Cortex of kidney (tissue), 1 donor: ENCODE measurements around the gene MARK4.
"Not testable (repeated sequence)": the region's sequence is repeated elsewhere in the genome, so short reads cannot be mapped to it uniquely, and the experiment has no call there.

Experiments used
- DNase-seq: peaks from one replicate; lab custom pipeline; 2025; lab: John Stamatoyannopoulos, UW

MARK4 gene

DNA sequence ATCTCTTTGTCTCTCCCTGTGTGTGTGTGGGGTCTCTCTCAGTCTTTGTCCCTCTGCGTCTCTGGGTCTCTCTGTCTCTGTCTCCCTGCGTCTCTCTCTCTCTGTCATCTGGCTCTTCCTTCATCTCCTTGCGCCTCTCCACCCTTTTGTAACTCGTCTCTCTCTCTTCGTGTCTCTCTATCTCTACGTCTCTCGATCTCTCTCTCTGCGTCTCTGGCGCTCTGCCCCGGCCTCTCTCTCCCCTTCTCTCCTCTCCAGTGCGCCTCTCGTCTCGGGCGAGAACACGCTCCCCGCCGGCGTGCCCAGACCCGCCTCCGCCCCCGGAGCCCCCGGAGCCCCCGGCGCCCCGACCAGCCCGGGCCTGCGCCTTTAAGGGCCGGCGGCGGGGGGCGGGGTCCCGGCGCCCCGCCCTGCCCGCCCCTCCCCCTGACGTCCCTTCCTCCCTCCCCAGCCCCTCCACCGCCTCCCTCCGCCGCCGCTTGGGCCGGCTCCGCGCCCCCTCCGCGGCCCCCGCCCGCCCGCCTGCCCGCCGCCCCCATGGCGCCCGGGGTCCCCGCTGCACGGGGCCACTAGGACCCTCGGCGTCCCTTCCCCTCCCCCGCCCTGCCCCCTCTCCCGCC lies at the start of gene MARK4:
Gene MARK4, plus strand, starts transcription at position 440 of the 620 bp plus-strand sequence. CDS start 318 bp downstream, outside the sequence.
- DNase-seq: no peak

DNA sequence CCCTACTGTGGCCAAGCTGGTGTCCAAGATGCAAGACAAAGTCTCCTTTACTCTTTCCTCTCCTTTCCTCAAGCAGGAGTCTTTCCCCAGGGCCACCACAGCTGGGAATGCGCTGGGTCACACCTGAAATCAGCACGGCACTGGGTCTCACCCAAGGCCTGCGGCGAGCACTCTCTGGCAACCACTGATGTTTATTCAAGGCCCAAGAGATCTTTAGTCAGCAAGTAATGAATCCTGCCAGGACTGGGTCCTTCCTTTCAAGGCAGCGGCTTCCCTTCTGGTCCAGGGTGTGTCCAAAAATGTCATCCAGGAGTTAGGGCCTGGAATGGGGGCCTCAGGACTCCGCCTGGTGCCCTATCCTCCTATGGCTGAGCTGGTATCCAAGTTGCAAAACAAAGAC lies 48.4 kb upstream of the MARK4 start:
- no peak for DNase-seq

DNA sequence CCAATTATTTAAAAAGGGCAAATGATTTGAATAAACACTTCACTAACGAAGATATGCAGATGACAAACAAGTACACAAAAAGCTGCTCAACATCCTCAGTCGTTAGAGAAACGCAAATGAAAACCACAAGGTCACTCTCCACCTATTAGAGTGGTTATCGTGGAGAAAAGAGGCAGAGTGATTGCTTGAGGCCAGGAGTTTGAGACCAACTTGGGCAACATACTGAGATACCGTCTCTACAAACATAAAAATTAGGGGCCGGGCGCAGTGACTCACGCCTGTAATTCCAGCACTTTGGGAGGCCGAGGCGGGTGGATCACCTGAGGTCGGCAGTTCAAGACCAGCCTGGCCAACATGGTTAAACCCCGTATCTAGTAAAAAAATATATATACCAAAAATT lies 45.3 kb upstream of the MARK4 start:
- DNase-seq: no peak

DNA sequence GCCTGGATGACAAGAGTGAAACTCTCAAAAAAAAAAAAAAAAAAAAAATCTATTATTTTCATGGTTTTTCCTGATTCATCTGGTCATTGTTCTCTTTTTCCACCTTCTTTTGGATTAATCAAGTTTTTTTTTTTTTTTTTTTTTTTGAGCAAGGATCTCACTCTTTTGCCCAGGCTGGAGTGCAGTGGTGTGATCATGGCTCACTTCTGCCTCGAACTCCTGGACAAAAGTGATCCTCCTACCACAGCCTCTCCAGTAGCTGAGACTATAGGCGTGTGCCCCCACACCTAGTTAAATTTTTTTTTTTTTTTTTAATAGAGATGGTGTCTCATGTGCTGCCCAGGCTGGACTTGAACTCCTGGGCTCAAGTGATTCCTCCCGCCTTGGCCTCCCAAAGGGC lies 44.7 kb upstream of the MARK4 start:
- no peak for DNase-seq

DNA sequence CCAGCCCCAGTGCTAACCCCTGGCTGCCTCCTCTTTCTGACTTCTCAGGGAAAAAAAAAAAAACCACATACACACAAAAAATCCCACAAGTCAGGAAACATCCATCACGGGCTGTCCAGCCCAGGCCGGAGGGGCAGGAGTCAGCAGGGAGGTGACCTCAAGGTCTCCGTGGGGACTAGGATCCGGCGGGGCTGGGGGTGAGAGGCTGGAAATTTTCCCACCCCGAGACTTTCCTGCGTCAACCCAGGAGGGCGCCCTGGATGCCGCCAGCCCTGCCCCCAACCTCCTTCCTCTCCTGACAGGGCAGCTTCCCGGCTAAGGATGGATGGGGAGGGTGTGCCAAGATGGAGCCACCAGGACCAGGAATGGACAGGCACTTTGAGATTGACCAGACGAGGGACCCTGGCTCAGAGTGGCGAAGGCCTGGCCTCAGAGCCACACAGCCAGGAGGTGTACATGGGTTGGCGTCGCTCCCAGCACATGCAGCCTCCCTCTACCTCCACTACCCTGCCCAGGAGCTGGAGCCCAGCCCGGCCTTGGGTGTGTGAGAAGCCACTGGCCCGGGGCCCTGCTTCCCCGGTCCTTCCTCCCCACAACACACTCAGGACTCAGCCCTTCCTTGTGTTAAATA lies 39.2 kb upstream of the MARK4 start:
- DNase-seq: no peak

DNA sequence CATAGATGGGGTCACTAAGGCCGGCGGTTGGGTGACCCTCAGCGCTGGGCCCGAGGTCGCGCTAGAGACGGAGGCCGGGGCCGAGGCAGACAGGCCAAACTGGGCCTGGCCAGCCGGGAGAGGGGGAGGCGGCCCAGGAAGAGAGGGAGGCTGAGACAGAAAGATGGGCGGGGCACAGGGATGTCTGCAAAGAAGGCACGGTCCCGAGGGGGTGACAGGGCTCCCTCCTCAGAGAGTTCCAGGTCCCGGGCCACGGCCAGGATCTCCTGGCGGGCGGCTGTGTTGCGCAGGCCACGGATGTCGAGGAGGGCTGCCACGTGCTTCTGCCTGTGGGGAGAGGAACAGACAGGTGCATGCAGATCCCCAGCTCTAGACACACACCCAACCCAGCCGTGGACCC lies 38.0 kb upstream of the MARK4 start:
- no peak for DNase-seq

DNA sequence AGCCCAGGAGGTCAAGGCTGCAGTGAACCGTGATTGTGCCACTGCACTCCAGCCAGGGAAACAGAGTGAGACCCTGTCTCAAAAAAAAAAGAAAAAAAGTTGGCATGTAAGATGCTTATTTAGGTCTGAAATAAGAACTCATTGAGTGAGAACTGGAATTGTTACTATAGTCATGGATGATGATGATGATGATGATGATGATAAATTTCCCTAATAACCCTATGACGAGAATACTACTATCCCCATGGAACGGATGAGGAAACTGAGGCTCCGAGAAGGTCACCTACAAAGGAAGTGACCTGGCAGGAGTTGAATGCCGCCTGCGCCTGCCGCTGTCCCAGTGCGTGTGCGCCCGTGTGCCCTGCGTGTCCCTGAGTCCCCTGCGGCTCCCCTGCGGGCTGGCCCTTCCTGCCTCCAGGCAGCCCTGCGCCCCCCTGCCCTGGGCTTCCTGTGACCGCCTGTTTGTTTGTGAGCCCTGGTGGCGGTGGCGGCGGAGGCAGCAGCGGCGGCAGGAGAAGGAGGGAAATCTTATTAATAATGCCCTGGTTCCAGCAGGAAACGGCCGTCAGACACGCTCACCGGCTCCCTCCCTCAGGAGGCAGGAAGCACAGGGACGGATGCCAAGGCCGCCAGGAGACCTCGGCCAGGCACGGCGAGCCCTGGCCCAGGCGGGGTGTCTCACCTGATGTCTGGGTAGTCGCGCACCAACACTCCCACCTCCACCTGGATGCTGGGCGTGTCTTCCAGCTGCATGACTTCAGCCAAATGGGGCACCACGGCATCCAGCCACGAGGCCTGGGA lies 35.5 kb upstream of the MARK4 start:
- no peak for DNase-seq

DNA sequence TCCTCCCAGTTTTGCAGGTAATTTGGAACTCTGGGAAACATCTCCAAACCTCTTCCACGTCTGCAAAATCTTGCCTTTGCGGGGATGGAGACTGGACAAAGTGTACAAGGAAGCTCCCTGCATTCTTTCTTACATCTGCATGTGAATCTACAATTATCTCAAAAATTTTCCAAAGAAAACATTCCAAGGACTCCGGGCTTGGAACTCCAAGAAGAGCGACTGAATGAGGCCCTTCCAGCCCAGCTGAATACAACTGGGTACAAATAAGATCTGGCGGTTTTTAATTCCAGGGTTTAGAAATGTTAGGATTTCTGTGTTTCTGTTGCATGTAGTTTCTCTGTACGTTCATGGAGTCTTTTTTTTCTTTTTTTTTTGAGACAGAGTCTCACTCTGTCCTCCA lies 34.4 kb upstream of the MARK4 start:
- no peak for DNase-seq

DNA sequence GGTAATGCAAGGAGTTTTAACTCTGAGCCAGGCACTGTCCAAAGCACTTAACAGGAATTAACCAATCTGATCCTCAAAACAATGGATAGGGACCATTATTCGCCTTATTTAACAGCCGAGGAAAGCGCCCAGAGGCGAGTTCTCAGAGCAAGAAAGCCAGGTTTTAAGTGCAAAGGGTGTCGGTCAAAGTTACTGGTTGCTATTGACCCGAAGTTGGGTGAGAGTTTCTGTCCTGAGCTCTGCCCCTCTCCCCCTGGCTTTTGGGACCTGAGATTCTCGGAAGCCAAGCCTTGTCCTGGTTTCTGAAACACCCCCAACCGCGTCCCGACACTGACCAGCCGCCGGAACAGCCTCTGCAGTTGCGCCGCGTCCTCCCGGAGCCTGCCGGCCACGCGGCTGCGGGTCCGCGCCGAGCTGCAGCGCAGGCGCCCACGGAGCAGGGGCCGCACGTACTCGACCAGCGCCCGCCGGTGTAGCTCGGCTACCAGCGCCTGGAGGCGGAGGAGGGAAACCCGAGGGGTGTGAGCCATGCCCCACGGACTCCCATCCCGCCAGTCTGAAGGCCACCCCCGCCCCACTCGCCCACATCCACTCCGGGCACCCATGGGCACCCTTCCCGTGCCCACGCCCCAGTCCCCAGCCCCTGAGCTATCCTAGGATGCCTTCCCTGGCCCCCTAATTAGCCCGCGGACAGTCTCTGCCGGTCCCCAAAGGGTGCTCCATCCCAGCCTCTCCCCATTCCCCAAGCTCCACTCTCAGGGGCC lies 33.7 kb upstream of the MARK4 start:
- DNase-seq: no peak

DNA sequence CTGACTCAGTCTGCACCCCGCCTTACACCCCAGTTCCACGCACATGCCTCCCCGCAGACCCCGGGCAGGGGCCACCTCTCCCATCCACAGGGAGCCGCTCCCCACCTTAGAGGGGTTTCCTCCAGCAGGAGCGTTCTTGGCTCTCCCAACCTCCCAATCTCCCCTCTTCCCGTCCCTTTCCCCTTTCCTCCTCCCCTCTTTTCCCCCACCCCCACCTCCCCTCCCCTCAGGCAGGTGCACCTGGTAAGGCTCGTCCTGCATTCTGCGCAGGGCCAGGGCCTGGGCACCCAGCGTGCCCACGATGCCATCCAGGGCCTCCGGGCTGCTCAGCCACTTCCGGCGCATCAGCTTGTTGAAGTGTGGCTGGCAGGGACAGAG lies 33.1 kb upstream of the MARK4 start:
- DNase-seq: no peak

DNA sequence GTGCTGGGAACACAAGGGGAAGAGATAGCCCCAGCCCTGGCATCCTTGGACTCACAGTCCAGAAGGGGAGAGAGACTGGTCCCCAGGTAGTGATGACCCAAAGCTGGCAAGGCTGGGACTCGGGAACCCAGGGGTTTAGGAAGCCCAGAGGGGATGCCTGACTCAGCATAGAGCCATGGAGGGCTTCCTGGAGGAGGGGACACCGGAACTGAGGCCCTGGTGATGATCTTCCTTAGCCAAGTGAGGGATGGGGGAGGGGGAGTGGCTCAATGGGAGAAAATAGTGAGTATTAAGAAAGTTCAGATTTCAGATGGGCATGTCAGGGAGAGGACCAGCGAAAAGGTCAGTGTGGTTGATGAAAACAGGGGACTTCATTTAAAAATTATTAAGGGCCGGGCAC lies 32.6 kb upstream of the MARK4 start:
- DNase-seq: no peak

DNA sequence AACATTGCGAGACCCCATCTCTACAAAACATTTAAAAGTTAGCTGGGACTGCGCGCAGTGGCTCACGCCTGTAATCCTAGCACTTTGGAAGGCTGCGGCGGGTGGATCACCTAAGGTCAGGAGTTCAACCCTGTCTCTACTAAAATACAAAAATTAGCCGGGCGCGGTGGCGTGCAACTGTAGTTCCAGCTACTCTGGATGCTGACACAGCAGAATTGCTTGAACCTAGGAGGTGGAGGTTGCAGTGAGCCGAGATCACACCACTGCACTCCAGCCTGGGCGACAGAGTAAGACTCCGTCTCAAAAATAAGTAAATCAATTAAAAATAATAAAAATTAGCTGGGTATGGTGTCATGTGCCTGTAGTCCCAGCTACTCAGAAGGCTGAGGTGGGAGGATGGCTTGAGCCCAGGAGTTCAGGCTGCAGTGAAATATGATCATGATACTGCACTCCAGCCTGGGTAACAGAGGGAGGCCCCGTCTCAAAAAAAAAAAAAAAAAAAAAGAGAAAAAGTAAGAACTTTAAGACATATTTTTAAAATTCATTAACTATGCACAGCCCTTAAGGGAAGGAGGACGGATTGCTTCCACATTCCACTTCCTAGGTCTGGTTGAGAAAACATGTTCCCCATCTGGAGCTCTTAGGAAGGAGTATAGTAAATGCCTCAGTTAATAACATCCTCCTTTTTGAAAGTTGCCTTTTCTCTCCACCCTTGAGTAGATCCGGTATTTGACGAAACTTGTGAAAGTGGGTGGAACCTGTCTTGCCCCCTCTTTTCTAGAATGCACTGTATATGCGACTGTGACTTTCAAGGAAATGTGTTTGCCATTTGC lies 31.9 kb upstream of the MARK4 start:
- DNase-seq: no peak

DNA sequence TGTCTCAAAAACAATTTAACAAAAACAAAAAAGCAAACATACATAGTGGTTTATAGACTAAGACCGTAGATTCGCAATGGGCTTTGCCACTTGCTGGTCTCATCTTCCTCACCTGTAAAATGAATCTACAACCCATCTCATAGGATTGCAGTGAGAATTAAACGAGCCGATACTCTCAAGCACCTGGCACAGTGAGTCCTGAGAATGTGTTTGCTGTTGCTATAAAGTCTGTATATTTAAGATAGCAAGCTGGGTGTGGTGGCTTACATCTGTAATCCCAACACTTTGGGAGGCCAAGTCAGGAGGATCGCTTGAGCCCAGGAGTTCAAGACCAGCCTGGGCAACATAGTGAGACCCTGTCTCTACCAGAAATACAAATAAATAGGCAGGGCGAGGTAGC lies 28.3 kb upstream of the MARK4 start:
- no peak for DNase-seq

DNA sequence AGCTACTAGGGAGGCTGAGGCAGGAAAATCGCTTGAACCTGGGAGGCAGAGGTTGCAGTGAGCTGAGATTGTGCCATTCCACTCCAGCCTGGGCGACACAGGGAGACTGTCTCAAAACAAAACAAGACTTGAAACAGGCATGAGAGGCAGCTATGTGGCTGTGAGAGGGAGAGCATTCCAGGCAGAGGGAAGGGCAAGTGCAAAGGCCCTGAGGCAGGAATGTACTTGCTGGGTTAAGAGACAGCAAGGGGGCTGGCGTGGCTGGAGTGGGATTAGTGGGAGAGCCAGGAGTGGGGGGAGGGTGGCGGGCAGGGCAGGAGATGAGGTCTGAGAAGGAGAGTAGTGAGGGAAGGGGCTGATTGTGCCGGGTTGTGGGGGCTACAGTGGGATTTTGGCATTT lies 27.2 kb upstream of the MARK4 start:
- DNase-seq: no peak

DNA sequence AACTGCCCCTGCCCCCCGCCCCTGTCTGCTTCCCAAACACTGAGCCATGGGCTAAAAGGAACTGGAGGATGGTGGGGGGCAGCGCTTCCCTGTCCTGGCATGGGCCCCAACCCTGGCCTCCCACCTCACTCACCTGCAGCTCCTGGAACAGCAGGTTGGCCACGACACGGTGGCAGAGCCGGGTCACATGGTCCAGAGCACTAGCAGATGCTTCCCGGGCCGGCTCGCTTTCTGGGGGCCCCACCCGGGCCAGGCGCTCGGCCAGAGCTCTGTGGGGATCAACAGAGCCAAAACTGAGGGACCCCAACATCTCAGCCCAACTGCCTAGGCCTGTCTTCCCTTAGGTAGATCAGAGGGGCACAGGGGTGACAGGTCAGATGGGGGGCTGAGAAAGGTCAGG lies 26.4 kb upstream of the MARK4 start:
- no peak for DNase-seq

DNA sequence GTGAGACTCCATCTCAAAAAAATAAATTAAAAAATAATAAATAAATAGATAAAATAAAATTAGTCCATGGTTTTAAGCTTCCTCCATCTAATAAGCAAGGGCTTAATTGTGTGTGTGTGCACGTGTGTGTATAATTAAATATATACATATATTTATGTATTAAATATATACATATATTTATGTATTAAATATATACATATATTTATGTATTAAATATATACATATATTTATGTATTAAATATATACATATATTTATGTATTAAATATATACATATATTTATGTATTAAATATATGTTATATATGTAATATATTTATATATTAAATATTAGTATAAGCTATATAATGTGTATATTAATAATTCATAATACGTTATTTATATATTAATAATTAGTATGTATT lies 22.0 kb upstream of the MARK4 start:
- DNase-seq: not testable (repeated sequence)

DNA sequence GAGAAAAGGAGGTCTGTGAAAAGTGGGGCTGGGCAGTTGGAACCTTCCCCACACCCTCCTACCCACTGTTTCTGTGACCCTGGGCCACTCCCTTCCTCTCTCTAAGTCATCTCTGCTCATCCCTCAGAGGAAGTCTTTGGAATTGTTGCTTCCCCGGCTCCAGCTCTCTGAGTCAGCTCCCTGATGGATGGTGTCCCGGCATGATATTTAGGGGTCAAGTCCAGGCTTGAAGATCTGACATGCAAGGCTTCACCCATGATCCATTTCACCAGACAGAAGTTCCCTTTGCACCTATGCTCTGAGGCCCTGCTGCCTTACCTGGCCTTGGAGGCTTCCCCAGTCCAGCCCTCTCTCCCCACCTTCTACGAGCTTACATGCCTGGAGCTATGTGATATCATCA lies 19.2 kb upstream of the MARK4 start:
- DNase-seq: no peak

DNA sequence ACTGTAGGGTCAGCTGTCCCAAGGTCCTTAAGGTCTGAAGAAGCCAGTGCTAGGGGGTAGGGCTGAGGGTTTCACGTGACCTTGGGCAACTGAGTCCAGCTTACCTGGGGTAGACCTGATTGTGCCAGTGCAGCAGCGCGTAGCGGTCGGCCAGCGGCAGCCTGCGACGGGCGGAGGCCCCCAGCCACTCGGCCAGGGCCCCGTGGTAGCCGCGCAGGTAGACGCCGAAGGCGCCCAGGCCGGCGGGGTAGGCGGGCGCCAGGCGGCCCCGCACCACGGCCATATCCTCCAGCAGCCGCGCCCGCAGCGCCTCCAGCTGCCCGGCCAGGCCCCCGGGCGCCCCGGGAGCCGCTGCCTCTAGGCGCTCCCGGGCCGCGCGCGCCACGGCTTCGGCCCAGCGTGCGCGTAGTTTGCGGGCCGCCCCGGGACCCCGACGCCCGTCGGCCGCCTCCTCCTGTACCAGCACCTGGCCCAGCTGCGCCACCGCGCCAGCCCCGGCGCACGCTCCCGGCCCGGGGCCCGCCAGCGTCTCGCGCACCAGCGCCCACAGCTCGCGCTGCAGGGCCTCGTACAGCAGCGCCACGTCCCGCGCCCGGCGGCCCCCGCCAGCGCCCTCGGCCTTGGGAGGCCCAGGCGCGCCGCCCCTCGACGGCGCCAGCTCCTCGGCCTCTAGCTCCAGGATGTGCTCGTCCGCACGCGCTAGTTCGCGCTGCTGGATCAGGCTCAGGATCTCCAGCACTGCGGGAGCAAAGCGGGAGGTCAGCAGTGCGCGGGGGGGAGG lies 16.8 kb upstream of the MARK4 start:
- no peak for DNase-seq

DNA sequence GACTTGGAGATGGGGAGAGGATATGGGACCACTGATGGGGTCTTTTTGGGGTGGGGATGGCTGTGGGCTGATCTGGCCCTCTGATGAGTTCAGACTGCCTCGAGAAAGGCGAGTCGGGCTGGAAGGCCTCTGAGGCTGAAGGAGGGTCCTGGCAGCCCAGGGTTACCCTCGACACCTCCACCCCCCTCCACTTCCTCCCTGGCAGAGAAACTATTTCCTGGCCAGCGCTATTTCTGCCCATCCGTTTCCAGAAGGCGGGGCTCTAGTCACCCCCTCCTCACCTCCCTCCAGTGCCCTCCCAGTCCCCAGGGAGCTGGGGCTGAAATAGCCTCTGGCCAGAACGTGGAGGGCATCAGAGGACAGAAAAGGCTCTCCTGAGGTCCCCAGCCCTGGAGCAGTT lies 15.6 kb upstream of the MARK4 start:
- DNase-seq: no peak

DNA sequence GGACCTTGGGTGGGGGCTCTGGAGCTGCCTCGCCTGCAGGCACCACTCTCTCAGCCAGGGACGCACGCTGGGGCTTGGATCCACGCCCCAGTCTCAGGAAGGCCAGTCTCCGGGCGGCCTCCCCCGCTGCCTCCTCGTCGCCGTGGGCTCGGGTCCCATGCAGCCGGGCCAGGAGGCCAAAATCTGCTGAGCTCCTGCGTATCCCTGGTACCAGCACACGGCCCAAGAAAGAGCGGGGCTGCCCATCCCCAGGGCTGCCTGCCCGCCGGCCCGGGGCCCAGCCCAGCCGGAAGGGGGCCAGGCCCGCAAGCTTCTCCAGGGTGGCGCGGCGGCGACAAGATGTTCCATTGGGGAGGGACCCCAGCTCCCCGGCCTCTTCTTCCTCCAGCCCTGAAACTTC lies 12.5 kb upstream of the MARK4 start:
- no peak for DNase-seq

DNA sequence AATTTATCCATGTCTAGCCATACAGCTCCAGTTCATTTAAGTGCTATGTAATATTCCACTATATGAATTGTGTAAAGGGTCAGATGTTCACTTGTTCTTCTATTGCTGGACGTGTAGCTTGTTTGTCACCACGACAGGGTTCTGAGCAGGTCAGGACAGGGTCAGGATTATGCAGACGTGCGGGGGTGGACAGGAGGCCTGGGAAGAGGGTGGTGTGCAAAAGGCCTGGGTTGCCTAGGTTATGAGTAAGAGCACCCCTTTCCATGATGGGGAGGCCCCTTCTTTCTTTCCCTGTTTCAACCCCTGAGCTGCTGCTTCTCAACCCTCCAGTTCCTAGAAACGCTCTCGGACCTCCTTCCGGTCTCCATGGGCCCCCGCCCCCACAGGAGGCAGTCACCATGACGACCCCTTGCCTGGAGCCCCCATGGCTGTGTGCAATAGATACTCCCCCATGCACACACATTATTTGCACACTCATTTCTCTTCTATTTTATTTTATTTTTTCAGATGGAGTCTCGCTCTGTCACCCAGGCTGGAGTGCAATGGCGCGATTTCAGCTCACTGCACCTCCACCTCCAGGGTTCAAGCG lies 7.8 kb upstream of the MARK4 start:
- no peak for DNase-seq
